ENCODE results near the gene HOXD12. TPM values are rescaled to one million over a fixed set of nuclear protein-coding genes. Genes with fewer than 3 reads are reported as not detected.

The HOXD12 gene, protein sequence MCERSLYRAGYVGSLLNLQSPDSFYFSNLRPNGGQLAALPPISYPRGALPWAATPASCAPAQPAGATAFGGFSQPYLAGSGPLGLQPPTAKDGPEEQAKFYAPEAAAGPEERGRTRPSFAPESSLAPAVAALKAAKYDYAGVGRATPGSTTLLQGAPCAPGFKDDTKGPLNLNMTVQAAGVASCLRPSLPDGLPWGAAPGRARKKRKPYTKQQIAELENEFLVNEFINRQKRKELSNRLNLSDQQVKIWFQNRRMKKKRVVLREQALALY
- not detected in 2 replicates for total RNA-seq

DNA sequence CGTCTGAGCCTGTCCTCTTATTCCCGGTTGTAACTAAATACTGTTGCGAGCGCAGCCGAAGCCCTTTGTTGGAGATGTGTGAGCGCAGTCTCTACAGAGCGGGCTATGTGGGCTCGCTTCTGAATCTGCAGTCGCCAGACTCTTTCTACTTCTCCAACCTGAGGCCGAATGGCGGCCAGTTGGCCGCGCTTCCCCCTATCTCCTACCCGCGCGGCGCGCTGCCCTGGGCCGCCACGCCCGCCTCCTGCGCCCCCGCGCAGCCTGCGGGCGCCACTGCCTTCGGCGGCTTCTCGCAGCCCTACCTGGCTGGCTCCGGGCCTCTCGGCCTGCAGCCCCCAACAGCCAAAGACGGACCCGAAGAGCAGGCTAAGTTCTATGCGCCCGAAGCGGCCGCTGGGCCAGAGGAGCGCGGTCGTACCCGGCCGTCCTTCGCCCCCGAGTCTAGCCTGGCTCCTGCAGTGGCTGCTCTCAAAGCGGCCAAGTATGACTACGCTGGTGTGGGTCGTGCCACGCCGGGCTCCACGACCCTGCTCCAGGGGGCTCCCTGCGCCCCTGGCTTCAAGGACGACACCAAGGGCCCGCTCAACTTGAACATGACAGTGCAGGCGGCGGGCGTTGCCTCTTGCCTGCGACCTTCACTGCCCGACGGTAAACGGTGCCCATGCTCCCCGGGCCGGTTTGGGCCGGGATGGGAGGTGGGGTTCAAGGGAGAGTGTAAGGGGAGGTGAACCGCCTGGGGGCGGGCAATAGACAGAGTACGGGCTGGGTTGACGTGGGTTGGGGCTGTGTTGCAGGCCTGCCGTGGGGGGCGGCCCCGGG is at the start of gene HOXD12:
TSS of gene HOXD12 (plus strand) at position 68 of the 819 bp plus-strand sequence. CDS start at position 75, 7 bp downstream.

GRCh38 chr2:176083796-176084261 is 15.8 kb upstream of the HOXD12 start, which contains the start of gene EVX2:
TSS of gene EVX2 (minus strand) at chr2:176083962. CDS start at chr2:176083776, 186 bp downstream.

DNA sequence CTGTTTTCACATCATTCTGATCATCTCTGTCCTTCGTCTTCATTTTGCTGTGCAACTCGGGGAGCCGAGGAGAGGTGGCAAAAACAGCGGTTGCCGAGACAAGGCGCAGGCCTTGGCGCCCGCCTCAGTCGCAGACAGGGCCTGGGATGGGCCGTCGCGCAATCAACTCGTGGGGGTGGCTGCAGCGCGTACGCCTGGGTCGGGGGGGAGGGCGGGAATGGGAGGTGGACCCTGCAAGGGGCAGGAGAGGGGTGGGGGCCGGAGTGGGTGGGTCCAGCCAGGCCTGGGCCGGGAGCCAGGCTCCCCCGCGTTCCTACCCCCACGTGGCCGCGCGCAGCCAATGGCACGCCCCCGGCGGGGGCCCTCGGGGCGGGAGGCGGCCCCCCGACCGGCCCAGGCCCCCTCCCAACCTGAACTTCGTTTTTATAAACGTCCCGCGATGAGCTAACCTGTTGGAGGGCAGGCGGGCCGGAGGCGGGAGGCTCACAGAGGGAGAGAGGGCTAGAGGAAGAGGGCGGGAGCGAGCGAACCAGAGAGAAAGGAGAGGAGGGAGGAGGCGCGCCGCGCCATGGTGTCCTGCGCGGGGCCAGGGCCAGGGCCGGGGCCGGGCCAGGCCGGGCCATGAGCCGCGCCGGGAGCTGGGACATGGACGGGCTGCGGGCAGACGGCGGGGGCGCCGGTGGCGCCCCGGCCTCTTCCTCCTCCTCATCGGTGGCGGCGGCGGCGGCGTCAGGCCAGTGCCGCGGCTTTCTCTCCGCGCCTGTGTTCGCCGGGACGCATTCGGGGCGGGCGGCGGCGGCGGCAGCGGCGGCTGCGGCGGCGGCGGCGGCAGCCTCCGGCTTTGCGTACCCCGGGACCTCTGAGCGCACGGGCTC is 7.1 kb upstream of the HOXD12 start, which contains the start of gene HOXD13:
TSS of gene HOXD13 (plus strand) at position 452 of the 875 bp plus-strand sequence. CDS start at position 622, 170 bp downstream.

GRCh38 chr2:176106581-176107539 is 7.3 kb downstream of the HOXD12 start, which contains the start of gene HOXD11:
TSS of gene HOXD11 (plus strand) at chr2:176107280. CDS start at chr2:176107356, 76 bp downstream.

DNA sequence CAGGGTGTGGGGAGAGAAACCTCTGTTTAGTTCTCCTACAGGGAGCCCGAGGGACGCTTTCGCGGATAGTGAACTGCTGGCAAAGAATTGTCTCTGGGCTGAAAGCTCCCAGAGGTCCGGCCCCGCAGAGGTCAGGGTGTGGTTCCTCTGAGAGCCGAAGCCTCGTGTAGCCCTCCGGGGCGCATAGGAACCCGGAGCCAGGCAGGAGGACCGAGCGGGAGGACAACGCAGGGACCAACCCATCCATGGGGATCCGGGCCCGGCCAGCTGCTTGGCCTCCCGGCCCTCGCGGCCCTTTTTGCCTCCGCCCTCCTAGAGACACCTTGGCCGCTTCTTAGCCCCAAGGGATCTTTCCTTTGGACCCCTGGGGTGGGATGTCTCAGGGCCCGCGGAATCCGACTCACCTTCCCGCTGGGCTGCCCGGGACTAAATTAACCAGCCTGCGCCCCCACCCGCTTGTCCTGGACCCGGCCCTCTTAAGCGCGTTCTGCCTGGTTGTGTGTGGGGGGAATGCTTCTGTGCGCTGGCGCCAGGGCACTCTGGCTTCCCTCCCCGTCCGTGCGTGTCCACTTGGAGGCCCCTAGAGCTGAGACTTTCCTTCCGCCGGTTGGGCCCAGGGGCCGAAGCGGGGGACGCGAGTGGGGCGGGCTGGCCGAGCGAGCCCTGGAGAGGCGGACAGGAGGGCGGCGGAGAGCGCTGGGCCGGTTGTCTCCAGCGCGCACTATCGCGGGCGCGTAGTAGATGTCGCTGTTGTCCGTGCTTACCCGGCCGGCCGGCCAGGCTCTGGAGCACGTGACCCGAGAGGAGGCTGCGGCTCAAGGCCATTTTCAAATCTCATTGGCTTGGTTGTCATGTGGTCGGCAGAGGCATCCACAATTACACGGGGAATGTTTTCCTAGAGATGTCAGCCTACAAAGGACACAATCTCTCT is 16.6 kb downstream of the HOXD12 start, which contains the start of gene HOXD10:
TSS of gene HOXD10 (plus strand) at position 896 of the 931 bp plus-strand sequence. CDS start 56 bp downstream, outside the sequence.

DNA sequence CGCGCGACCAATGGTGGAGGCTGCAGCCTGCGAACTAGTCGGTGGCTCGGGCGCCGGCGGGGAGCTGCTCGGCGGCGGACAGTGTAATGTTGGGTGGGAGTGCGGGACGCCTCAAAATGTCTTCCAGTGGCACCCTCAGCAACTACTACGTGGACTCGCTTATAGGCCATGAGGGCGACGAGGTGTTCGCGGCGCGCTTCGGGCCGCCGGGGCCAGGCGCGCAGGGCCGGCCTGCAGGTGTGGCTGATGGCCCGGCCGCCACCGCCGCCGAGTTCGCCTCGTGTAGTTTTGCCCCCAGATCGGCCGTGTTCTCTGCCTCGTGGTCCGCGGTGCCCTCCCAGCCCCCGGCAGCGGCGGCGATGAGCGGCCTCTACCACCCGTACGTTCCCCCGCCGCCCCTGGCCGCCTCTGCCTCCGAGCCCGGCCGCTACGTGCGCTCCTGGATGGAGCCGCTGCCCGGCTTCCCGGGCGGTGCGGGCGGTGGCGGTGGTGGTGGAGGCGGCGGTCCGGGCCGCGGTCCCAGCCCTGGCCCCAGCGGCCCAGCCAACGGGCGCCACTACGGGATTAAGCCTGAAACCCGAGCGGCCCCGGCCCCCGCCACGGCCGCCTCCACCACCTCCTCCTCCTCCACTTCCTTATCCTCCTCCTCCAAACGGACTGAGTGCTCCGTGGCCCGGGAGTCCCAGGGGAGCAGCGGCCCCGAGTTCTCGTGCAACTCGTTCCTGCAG is 23.3 kb downstream of the HOXD12 start, which contains the start of gene HOXD9:
TSS of gene HOXD9 (plus strand) at position 37 of the 728 bp plus-strand sequence. CDS start at position 87, 50 bp downstream.

DNA sequence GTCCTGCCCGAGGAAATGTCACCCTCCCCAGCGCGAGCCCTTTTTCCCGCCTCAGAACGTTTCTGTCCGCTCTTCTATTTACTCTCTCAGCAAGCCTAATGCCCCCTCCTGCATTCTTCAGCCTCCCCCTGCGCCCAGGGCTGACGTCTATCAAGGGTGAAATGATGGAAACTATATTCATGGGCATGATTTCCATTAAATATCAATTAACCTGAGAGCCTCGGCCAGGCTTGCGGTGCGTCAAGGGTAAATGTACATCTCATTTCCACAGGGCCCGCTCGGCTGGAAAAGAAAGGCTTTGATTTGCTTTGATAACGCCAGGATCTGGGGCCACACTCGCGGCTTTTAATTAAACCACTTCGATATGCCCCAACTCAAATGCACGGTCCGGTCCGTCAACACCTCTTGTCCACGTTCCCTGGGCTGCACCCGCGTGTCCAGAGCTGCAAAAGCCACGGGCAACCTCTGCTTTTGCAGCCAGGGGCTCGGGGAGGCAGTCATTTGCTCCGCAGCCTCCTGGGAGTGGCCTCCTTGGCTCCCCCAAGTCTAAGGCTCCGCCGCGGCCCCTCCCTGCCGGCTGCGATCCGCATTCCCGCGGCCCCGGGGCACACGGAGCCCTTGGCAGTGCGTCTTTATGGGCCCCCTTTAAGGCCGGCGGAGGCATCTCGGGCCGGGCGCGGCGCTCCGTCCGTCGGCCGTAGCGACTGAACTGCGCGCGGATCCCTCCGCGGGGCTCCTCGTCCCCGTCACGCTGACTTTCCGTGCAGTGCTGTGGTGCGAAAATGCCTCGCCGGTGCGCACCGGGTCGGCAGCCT is 29.6 kb downstream of the HOXD12 start, which contains the start of gene HOXD8:
TSS of gene HOXD8 (plus strand) at position 724 of the 815 bp plus-strand sequence. CDS start 662 bp downstream, outside the sequence.

GRCh38 chr2:176151442-176152287 is 52.1 kb downstream of the HOXD12 start, which contains the start of gene HOXD4:
TSS of gene HOXD4 (plus strand) at chr2:176151550. CDS start at chr2:176151634, 84 bp downstream.

Other genes starting within 250 kb of the HOXD12 start
- gene LNPK, start 97.5 kb upstream of the HOXD12 start, total RNA-seq = 42.7 and 45.1 TPM in 2 replicates
- gene EVX2, start 15.8 kb upstream of the HOXD12 start, total RNA-seq = not detected in 2 replicates
- not detected in 2 replicates for gene HOXD13, start 7.1 kb upstream of the HOXD12 start, total RNA-seq
- gene HOXD11, start 7.5 kb downstream of the HOXD12 start, total RNA-seq = not detected in 2 replicates
- gene HOXD10, start 17.0 kb downstream of the HOXD12 start, total RNA-seq = not detected in 2 replicates
- gene HOXD9, start 22.9 kb downstream of the HOXD12 start, total RNA-seq = 0.17 TPM in 1 of 2 replicates, not detected in the other
- 0.33 and 0.44 TPM in 2 replicates for gene HOXD8, start 29.9 kb downstream of the HOXD12 start, total RNA-seq
- not detected in 2 replicates for gene HOXD4, start 51.8 kb downstream of the HOXD12 start, total RNA-seq
- gene HOXD3, start 57.5 kb downstream of the HOXD12 start, total RNA-seq = 0.29 TPM in 1 of 2 replicates, not detected in the other
- not detected in 2 replicates for gene HOXD1, start 88.9 kb downstream of the HOXD12 start, total RNA-seq
- gene MTX2, start 169.6 kb downstream of the HOXD12 start, total RNA-seq = 20.8 and 21.5 TPM in 2 replicates